PFSK-1 (cell line): ENCODE results near the gene GDPD5.

Source experiments
- FOXP2 ChIP-seq: optimal IDR thresholded peaks from 2 replicates; pipeline ENCODE3; 2011; ENCODE audit warnings: borderline replicate concordance, control low read depth, inconsistent platforms; ENCODE audit not compliant: insufficient read depth; ENCODE audit errors: extremely low read length, extremely low read depth
- POLR2AphosphoS5 ChIP-seq: IDR thresholded peaks from 2 replicates; pipeline ENCODE4 v1.6.1; 2012; ENCODE audit warnings: low read depth, mild to moderate bottlenecking, control low read depth, low read length, moderate library complexity
- SIN3A ChIP-seq: IDR thresholded peaks from 2 replicates; pipeline ENCODE4 v1.6.1; 2012; ENCODE audit warnings: mild to moderate bottlenecking, low read length, moderate library complexity, borderline replicate concordance; ENCODE audit not compliant: insufficient read depth
- TAF1 ChIP-seq: IDR thresholded peaks from 2 replicates; pipeline ENCODE4 v1.6.1; 2012; ENCODE audit warnings: low read length, control low read depth, borderline replicate concordance; ENCODE audit not compliant: insufficient read depth
- TF ChIP-seq, protein P1 (sequence below), 2 experiments: IDR thresholded peaks; 2 replicates each; pipeline versions ENCODE4 v1.6.1 to v1.8.0; 2011 to 2012; ENCODE audit warnings: low read depth in 2 of 2, low read length in 2 of 2, control low read depth in 1 of 2, inconsistent platforms in 1 of 2, mild to moderate bottlenecking in 1 of 2, moderate library complexity in 1 of 2; ENCODE audit not compliant: insufficient read depth in 1 of 2

Gene GDPD5

DNA sequence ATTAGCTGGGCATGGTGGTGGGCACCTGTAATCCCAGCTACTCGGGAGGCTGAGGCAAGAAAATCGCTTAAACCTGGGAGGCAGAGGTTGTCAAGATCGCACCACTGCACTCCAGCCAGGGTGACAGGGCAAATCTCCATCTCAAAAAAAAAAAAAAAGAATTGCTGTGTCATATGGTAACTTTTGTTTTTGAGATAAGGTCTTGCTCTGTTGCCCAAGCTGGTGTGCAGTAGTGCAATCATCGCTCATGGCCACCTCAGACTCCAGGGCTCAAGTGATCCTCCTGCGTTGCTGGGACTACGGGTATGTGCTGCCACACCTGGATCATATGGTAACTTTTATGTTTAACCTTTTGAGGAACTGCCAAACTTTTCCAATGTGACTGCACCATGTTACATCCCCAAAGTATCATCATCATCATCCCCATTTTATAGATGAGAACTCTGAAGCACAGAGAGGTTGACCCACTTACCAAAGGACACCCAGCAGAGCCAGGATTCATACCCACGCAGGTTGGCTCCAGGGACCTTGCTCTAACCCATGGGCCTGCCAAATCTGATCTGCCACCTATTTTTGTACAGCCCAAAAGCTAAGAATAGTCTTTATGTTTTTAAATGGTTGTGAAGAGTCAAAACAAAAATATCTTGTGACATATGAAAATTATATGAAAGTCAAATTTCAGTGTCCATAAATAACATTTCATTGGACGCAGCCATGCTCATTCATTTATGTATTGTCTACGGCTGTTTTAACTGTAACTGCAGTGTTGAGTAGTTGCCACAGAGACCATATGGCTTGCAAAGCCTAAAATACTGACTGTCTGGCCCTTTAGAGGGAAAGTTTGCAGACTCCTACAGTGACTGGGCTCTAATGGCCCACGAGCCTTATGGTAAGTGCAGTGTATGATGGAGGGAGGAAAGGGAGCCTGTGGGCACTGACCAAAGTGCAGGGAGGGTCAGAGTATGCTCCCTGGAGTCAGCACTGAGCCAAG, 45.3 kb downstream of the GDPD5 start:
- TF ChIP-seq, protein P1, sequence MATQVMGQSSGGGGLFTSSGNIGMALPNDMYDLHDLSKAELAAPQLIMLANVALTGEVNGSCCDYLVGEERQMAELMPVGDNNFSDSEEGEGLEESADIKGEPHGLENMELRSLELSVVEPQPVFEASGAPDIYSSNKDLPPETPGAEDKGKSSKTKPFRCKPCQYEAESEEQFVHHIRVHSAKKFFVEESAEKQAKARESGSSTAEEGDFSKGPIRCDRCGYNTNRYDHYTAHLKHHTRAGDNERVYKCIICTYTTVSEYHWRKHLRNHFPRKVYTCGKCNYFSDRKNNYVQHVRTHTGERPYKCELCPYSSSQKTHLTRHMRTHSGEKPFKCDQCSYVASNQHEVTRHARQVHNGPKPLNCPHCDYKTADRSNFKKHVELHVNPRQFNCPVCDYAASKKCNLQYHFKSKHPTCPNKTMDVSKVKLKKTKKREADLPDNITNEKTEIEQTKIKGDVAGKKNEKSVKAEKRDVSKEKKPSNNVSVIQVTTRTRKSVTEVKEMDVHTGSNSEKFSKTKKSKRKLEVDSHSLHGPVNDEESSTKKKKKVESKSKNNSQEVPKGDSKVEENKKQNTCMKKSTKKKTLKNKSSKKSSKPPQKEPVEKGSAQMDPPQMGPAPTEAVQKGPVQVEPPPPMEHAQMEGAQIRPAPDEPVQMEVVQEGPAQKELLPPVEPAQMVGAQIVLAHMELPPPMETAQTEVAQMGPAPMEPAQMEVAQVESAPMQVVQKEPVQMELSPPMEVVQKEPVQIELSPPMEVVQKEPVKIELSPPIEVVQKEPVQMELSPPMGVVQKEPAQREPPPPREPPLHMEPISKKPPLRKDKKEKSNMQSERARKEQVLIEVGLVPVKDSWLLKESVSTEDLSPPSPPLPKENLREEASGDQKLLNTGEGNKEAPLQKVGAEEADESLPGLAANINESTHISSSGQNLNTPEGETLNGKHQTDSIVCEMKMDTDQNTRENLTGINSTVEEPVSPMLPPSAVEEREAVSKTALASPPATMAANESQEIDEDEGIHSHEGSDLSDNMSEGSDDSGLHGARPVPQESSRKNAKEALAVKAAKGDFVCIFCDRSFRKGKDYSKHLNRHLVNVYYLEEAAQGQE (IDR thresholded peaks at IDR 0.05; ENCODE audit: insufficient read depth in 1 of 2, low read depth in 2 of 2, low read length in 2 of 2): no peak
- no peak for TF ChIP-seq TAF1

DNA sequence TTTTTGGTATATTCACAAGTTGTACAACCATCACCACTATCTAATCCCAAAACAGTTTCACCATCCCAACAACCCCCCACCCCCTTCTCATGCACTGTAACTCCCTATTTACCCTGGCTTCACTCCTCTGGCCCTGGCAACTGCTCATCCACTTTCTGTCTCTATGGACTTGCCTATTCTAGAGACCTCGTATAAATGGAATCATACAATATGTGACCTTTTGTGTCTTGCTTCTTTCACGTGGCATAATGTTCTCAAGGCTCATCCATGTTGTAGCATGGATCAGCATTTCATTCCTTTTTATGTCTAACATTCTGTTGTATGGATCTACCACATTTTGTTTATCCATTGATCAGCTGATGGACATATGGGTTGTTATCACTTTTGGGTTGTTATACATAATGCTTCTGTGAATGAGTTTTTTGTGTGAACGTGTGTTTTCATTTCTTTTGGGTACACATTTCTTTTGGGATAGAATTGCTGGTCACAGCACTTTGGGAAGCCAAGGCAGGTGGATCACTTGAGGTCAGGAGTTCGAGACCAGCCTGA, 46.1 kb downstream of the GDPD5 start:
- TF ChIP-seq TAF1 (no peak), FOXP2 (no peak), POLR2AphosphoS5 (no peak)
- TF ChIP-seq, protein P1 (IDR thresholded peaks at IDR 0.05; ENCODE audit: insufficient read depth in 1 of 2, low read depth in 2 of 2, low read length in 2 of 2): no peak

- TF ChIP-seq FOXP2: no peak
- TF ChIP-seq, protein P1 (IDR thresholded peaks at IDR 0.05; ENCODE audit: insufficient read depth in 1 of 2, low read depth in 2 of 2, low read length in 2 of 2): no peak
- no peak for TF ChIP-seq POLR2AphosphoS5
- TF ChIP-seq SIN3A: no peak
- TF ChIP-seq TAF1: no peak
Measured at GRCh38 chr11:75478783-75479596, 46.8 kb downstream of the GDPD5 start.

- no peak for TF ChIP-seq SIN3A
Measured at GRCh38 chr11:75477614-75477935, 48.2 kb downstream of the GDPD5 start.

GRCh38 chr11:75476739-75477613, 48.8 kb downstream of the GDPD5 start:
- TF ChIP-seq TAF1 (no peak), FOXP2 (no peak), SIN3A (no peak), POLR2AphosphoS5 (no peak)
- TF ChIP-seq, protein P1 (IDR thresholded peaks at IDR 0.05; ENCODE audit: insufficient read depth in 1 of 2, low read depth in 2 of 2, low read length in 2 of 2): no peak
